ENCODE measurements around the gene NDUFV3. TPM values are rescaled to one million over a fixed set of nuclear protein-coding genes. Genes with fewer than 3 reads are reported as not detected.
A peak's percentile ranks its signal among the peaks of the same experiment; 100 is the strongest.
"Not testable (repeated sequence)": the region's sequence is repeated elsewhere in the genome, so short reads cannot be mapped to it uniquely, and the experiment has no call there.

NDUFV3 gene
- total RNA-seq, 2 experiments from 2014 or later = 27.7 to 28.1 TPM

DNA sequence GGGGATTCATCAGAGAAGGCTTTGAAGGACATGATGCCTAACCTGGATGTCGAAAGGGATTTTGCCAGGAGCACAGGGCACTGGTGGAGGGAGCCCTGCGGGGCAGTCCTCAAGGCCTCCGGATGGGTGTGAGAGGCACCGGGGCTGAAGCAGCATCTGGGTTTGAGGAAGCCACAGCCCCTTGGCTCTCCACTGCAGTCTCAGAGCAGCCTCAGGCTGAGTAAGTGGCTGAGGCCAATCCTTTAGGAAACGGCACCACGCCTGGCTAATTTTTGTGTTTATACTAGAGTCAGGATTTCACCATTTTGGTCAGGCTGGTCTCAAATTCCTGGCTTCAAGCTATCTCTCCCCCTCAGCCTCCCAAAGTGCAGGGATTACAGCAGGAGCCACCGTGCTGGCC is 20.4 kb downstream of the NDUFV3 start:
- Mint-ChIP-seq H3K4me3 (no peak overlapping the region), H3K36me3 (ENCODE audit: low read depth) (peaks cover 12% of the 10 kb centered on the region), H3K27ac (no peak overlapping the region), H3K9me3 (ENCODE audit: insufficient read depth) (no peaks in the 10 kb centered on the region), H3K4me1 (ENCODE audit: low read depth) (no peaks in the 10 kb centered on the region), H3K27me3 (ENCODE audit: low read depth) (no peaks in the 10 kb centered on the region)
- ChIA-PET POLR2A (no interaction called here), CTCF (no interaction called here)
- ATAC-seq (no peak), DNase-seq (no peak)

GRCh38 chr21:42918291-42918690 is 25.2 kb downstream of the NDUFV3 start:
- H3K9me3 Mint-ChIP-seq (ENCODE audit: insufficient read depth) = no peaks in the 10 kb centered on the region
- H3K27me3 Mint-ChIP-seq (ENCODE audit: low read depth) = no peaks in the 10 kb centered on the region
- peaks cover 2% of the 10 kb centered on the region for H3K4me1 Mint-ChIP-seq (ENCODE audit: low read depth)
- H3K4me3 Mint-ChIP-seq = no peak overlapping the region
- no peaks in the 10 kb centered on the region for H3K36me3 Mint-ChIP-seq (ENCODE audit: low read depth)
- ATAC-seq (no peak), DNase-seq (no peak)
- H3K27ac Mint-ChIP-seq = no peak overlapping the region
- ChIA-PET CTCF (no interaction called here), POLR2A (no interaction called here)

DNA sequence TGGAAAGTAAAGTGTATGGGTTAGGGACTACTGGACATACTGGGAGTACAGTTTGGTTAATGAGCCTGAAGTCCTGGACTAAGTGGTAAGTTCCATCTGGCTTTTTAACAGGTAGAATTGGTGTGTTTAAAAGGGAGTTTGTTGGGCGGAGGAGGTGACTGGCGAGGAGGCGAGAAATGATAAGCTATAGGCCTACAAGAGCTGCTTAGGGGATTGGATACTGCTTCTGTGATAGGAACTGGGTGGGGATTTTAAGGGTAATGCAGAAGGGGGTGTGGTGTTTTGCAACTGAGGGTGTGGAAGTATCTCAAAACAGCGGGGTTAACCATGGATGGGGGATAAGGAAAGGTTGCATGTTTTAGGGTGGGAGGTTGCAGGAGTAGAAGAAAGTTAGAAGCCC is 28.8 kb downstream of the NDUFV3 start:
- POLR2A ChIA-PET = no interaction called here
- CTCF ChIA-PET = no interaction called here

GRCh38 chr21:42922918-42923317 is 29.8 kb downstream of the NDUFV3 start:
- Mint-ChIP-seq H3K36me3 (ENCODE audit: low read depth) (no peaks in the 10 kb centered on the region), H3K27ac (no peak overlapping the region), H3K4me1 (ENCODE audit: low read depth) (peaks cover 19% of the 10 kb centered on the region), H3K27me3 (ENCODE audit: low read depth) (no peaks in the 10 kb centered on the region), H3K4me3 (no peak overlapping the region), H3K9me3 (ENCODE audit: insufficient read depth) (no peaks in the 10 kb centered on the region)
- ChIA-PET POLR2A (no interaction called here), CTCF (interaction anchor here (1.3 kb wide), 1 partner anchor 71 kb away, joined by 3 read pairs; no protein-coding TSS in a partner anchor)
- DNase-seq (no peak), ATAC-seq (no peak)

More for the DNA sequence above, 28.8 kb downstream of the NDUFV3 start:
- no peaks in the 10 kb centered on the region for H3K36me3 Mint-ChIP-seq (ENCODE audit: low read depth)
- no peak overlapping the region for H3K4me3 Mint-ChIP-seq
- peak overlapping the region; percentile 23 for H3K27ac Mint-ChIP-seq
- peaks cover 19% of the 10 kb centered on the region for H3K4me1 Mint-ChIP-seq (ENCODE audit: low read depth)
- no peaks in the 10 kb centered on the region for H3K9me3 Mint-ChIP-seq (ENCODE audit: insufficient read depth)
- no peaks in the 10 kb centered on the region for H3K27me3 Mint-ChIP-seq (ENCODE audit: low read depth)
- DNase-seq (no peak), ATAC-seq (no peak)

GRCh38 chr21:42923553-42924432 is 30.7 kb downstream of the NDUFV3 start:
- ChIA-PET CTCF (interaction anchor here (1.3 kb wide), 1 partner anchor 72 kb away, joined by 3 read pairs; no protein-coding TSS in a partner anchor), POLR2A (no interaction called here)
- Mint-ChIP-seq H3K27me3 (ENCODE audit: low read depth) (no peaks in the 10 kb centered on the region), H3K9me3 (ENCODE audit: insufficient read depth) (no peaks in the 10 kb centered on the region), H3K4me3 (peak overlapping the region; percentile 57), H3K36me3 (ENCODE audit: low read depth) (no peaks in the 10 kb centered on the region), H3K4me1 (ENCODE audit: low read depth) (peaks cover 19% of the 10 kb centered on the region), H3K27ac (peak overlapping the region; percentile 94)
- ATAC-seq (peak; percentile 98), DNase-seq (peak; percentile 91)

DNA sequence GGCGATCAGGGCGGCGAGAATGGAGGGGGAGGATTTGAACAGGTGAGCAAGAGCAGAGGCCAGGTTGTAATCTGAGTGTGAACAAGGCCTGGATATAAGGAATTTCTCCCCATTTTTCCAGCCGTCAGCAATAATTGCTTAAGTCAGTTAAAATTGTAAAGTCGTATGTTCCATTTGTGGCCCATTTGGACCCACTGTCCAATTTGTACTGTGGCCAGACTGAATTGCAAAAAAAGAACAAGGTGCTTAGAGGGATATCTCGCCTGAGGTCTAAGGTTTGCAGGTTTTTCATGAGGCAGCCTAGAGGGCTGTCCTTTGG is 31.3 kb downstream of the NDUFV3 start:
- DNase-seq (no peak), ATAC-seq (peak; percentile 3)
- H3K4me3 Mint-ChIP-seq = peak overlapping the region; percentile 57
- H3K27me3 Mint-ChIP-seq (ENCODE audit: low read depth) = no peaks in the 10 kb centered on the region
- no peaks in the 10 kb centered on the region for H3K9me3 Mint-ChIP-seq (ENCODE audit: insufficient read depth)
- peaks cover 19% of the 10 kb centered on the region for H3K4me1 Mint-ChIP-seq (ENCODE audit: low read depth)
- peak overlapping the region; percentile 94 for H3K27ac Mint-ChIP-seq
- ChIA-PET POLR2A (no interaction called here), CTCF (no interaction called here)
- no peaks in the 10 kb centered on the region for H3K36me3 Mint-ChIP-seq (ENCODE audit: low read depth)

DNA sequence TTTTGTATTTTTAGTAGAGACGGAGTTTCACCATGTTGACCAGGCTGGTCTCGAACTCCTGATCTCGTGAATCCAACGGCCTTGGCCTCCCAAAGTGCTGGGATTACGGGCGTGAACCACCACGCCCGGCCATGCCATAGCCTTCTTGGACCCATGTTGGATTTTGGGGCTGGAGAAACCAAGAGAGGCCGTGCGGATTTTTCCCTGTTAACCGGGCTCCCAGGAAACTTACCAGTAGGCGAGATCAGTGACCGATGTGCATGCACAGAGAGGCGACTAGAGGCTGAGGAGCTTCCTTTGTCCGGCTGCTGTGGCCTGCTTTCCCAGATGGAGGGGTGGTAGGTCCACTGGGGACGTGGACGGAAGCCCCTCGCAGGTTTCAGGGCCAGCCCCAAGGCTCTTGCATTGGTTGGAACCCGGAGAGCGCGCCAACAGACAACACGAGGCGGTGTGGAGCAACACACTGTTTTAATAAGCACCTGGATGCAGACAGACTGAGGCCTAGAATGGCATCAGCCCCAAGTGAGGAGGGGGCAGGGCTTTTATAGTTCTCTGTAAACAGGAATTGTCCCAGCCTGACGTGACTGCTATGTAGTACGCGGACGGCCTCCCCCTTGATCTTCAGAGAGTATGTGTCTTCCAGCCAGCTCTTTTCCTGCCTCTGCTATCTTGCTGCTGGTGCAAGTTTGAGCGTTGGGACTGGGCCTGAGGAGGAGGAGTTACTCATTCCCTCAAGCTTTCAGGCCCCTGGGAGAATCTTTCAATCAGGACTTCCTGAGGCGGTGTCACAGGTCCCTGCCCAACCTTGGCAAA is 32.2 kb downstream of the NDUFV3 start, which contains the start of gene ERVH48-1:
Gene ERVH48-1 (minus strand): TSS at position 517 of the 813 bp plus-strand sequence. CDS start 6,624 bp downstream, outside the sequence.
- H3K9me3 Mint-ChIP-seq (ENCODE audit: insufficient read depth) = no peaks in the 10 kb centered on the region
- H3K27ac Mint-ChIP-seq = peak within 1 kb of the TSS; percentile 94
- H3K27me3 Mint-ChIP-seq (ENCODE audit: low read depth) = no peaks in the 10 kb centered on the region
- peak within 1 kb of the TSS; percentile 57 for H3K4me3 Mint-ChIP-seq
- DNase-seq (no peak), ATAC-seq (no peak)
- no peaks in the 10 kb centered on the region for H3K36me3 Mint-ChIP-seq (ENCODE audit: low read depth)
- H3K4me1 Mint-ChIP-seq (ENCODE audit: low read depth) = peaks cover 19% of the 10 kb centered on the region
- ChIA-PET POLR2A (no interaction called here), CTCF (no interaction called here)

- DNase-seq; H3K9me3 Mint-ChIP-seq (ENCODE audit: insufficient read depth); H3K27me3 Mint-ChIP-seq (ENCODE audit: low read depth); CTCF ChIA-PET; H3K27ac Mint-ChIP-seq; H3K36me3 Mint-ChIP-seq (ENCODE audit: low read depth); ATAC-seq; H3K4me3 Mint-ChIP-seq: not testable (repeated sequence)
- POLR2A ChIA-PET = interaction anchor here (0.9 kb wide), 1 partner anchor 46 kb away, joined by 3 read pairs; the partner anchor contains the start of gene PKNOX1
- H3K4me1 Mint-ChIP-seq (ENCODE audit: low read depth) = peaks cover 20% of the 10 kb centered on the region
Measured at GRCh38 chr21:42927474-42928200, 34.5 kb downstream of the NDUFV3 start.

DNA sequence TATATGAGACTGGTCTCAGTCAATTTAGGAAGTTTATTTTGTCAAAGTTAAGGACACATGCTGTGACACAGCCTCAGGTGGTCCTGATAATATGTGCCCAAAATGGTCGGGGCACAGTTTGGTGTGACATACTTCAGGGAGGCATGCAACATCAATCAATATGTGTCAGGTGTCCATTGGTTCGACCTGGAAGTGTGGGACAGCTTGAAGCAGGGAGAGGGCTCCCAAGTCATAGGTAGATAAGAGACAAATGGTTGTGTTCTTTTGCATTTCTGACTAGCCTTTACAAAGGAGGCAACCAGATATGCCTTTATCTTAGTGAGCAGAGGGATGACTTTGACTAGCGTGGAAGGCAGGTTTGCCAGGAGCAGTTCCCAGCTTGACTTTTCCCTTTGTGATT is 36.9 kb downstream of the NDUFV3 start:
- no peak for ATAC-seq
- no peak overlapping the region for H3K27ac Mint-ChIP-seq
- DNase-seq = no peak
- no peak overlapping the region for H3K4me3 Mint-ChIP-seq
- H3K9me3 Mint-ChIP-seq (ENCODE audit: insufficient read depth) = no peaks in the 10 kb centered on the region
- POLR2A ChIA-PET = interaction anchor here (0.6 kb wide), 1 partner anchor 29 kb away, joined by 3 read pairs; no protein-coding TSS in a partner anchor
- CTCF ChIA-PET = no interaction called here
- H3K27me3 Mint-ChIP-seq (ENCODE audit: low read depth) = no peaks in the 10 kb centered on the region
- H3K4me1 Mint-ChIP-seq (ENCODE audit: low read depth) = peaks cover 6% of the 10 kb centered on the region
- no peaks in the 10 kb centered on the region for H3K36me3 Mint-ChIP-seq (ENCODE audit: low read depth)

DNA sequence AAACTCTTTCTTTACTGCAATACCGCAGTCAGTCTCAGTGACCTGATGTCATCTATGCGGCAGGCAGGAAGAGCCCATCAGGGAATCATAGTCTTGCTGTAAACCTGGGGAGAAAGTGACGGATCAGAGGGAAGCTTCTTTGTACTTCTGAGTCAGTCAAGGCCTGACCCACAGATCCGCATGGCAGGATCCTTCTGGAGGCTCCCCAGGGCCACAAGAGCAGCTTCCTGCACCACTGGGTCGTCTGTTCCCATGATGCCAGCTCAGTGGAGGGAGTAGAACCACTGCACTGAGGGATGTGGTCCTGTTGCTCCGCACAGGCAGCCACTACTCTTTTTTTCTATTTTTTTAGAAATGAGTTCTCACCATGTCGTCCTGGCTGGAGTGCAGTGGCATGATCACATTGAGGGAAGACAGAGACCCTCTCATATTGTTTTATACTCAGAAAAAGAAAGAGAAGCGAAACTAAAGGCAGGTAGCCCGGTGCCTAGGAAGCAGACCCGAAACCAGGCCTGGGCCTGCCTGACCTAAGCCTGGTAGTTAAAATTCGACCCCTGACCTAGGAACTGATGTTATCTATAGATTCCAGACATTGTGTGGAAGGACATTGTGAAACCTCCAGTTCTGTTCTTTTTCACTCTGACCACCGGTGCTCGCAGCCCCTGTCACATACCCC is 38.6 kb downstream of the NDUFV3 start:
- H3K36me3 Mint-ChIP-seq (ENCODE audit: low read depth) = no peaks in the 10 kb centered on the region
- H3K27me3 Mint-ChIP-seq (ENCODE audit: low read depth) = no peaks in the 10 kb centered on the region
- H3K4me3 Mint-ChIP-seq = no peak overlapping the region
- CTCF ChIA-PET = no interaction called here
- no peaks in the 10 kb centered on the region for H3K9me3 Mint-ChIP-seq (ENCODE audit: insufficient read depth)
- H3K27ac Mint-ChIP-seq = no peak overlapping the region
- POLR2A ChIA-PET = no interaction called here
- peaks cover 4% of the 10 kb centered on the region for H3K4me1 Mint-ChIP-seq (ENCODE audit: low read depth)
- ATAC-seq = no peak
- no peak for DNase-seq

DNA sequence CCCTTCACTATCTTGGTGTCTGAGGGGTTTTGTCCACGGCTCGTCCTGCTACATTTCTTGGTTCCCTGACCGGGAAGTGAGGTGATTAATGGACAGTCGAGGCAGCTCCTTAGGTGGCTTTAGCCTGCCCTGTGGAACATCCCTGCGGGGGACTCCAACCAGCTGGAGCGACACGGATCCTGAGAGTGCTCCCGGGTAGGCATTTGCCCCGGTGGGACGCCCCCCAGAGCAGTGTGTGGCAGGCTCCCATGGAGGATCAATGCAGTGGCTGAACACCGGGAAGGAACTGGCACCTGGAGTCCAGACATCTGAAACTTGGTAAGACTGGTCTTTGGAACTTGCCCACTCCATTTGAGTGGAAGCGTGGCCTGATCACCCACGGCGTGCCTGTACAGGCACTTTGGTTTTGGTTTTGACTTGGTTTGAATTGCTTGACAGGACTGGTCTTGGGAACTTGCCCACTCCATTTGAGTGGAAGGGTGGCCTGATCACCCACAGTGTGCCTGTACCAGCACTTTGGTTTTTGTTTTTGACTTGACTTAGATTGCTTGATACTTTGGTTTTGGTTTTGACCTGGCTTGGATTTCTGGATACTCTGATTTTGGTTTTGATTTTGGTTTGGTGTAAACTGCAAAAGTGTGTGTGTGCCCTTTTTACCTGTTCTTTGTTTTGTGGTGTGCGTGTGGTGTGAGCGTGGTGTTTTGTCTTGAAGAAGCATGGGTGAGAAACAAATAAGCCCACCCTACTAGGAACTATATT is 39.4 kb downstream of the NDUFV3 start:
- H3K9me3 Mint-ChIP-seq (ENCODE audit: insufficient read depth); H3K27ac Mint-ChIP-seq; CTCF ChIA-PET; POLR2A ChIA-PET; H3K4me1 Mint-ChIP-seq (ENCODE audit: low read depth); H3K27me3 Mint-ChIP-seq (ENCODE audit: low read depth); H3K4me3 Mint-ChIP-seq; DNase-seq; ATAC-seq; H3K36me3 Mint-ChIP-seq (ENCODE audit: low read depth): not testable (repeated sequence)

Data from activated CD8-positive, alpha-beta T cell treated with anti-CD3 and anti-CD28 coated beads, Interleukin-2, amount 10 ng/mL, durations not matched to agents 7 days and 5 days (primary cell).